ENCODE results near the gene RAD51B. TPM values are rescaled to one million over a fixed set of nuclear protein-coding genes. Genes with fewer than 3 reads are reported as not detected.

RAD51B gene
- total and polyA plus RNA-seq, 9 of the 15 experiments (the other 6 are each of a cell fraction or from before 2014, with no cell fraction given) = 8.5 to 17.3 (median 11.3) TPM

DNA sequence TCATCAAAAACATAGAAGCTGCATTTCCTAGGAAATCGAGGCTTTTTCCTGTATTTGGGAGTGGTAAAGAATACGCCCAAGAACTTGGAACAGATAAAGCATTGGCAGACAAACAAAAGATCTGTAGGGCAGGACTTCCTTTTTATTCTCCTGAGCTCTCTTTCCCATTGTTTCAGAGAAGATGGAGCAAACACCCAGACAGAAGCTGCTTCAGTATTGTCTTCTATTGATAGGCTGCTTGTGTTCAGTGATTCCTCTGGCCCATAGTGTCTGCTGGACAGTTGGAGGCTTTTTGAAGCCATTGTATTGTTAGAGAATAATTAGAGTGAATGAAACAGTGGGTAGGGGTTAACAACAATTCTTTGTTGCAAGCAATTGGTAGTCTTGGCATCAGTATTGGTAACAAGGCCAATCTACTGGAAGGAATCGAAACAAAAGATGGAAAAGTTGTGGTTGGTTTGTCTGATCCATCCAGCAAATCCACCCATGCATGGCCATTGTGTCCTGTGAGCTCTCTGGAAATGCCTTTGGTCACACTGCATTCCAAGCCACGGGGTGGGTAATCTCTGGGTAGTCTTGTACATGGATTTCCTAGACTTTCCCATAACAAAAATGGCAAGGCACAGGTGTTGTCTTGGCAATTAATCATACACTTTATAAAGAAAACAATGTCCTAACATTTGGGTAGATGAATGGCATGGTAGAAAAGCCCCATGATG is 424.8 kb downstream of the RAD51B start (continued):
- TF ChIP-seq, protein P1, sequence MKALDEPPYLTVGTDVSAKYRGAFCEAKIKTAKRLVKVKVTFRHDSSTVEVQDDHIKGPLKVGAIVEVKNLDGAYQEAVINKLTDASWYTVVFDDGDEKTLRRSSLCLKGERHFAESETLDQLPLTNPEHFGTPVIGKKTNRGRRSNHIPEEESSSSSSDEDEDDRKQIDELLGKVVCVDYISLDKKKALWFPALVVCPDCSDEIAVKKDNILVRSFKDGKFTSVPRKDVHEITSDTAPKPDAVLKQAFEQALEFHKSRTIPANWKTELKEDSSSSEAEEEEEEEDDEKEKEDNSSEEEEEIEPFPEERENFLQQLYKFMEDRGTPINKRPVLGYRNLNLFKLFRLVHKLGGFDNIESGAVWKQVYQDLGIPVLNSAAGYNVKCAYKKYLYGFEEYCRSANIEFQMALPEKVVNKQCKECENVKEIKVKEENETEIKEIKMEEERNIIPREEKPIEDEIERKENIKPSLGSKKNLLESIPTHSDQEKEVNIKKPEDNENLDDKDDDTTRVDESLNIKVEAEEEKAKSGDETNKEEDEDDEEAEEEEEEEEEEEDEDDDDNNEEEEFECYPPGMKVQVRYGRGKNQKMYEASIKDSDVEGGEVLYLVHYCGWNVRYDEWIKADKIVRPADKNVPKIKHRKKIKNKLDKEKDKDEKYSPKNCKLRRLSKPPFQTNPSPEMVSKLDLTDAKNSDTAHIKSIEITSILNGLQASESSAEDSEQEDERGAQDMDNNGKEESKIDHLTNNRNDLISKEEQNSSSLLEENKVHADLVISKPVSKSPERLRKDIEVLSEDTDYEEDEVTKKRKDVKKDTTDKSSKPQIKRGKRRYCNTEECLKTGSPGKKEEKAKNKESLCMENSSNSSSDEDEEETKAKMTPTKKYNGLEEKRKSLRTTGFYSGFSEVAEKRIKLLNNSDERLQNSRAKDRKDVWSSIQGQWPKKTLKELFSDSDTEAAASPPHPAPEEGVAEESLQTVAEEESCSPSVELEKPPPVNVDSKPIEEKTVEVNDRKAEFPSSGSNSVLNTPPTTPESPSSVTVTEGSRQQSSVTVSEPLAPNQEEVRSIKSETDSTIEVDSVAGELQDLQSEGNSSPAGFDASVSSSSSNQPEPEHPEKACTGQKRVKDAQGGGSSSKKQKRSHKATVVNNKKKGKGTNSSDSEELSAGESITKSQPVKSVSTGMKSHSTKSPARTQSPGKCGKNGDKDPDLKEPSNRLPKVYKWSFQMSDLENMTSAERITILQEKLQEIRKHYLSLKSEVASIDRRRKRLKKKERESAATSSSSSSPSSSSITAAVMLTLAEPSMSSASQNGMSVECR (CRISPR knock-in tag; IDR thresholded peaks at IDR 0.05) = no peak

DNA sequence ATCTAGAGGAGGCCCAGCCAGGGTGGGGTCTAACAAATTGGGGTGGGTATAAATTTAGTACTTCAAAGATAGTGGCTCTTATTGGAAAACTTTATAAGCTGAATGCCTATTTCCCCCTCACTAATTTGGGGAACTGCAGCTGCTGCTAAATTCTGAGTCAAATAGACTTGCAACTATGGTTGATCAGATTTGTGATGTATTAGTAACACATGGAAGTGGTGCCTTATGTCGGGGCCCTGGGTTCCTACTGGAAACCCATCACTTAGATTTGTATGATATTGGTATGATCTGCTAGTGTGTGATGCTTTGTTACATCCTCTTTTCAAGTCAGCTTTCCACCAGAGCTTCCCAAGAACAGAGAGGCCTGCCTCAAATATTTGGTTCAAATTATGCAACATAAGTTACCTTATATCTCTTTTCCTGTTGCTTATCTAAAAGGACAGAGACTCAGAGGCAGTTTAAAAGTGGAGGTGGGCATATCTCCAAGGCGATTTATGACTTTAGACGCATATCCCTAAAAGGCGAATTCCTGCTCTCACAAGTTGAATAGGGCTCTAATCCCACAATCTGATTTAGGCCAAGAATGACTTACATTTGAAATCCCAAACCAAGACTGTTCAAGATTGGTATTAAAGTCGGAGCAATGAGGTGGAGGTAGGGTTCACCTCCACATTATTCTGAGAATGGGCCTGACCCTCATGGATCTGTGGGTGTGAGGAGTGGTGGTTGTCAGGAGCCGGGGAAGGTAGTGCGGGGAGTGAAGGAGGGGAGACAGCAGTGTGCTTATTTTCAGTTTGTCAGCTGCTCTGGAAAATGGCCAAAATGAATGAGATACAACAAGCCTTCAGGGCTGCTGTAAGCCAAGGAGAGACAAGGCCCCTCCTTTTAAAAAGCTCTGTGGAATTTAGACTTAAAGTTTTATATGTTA is 425.8 kb downstream of the RAD51B start:
- Histone ChIP-seq H2AFZ (ENCODE audit: low read depth, low read length) (peak overlapping the region; percentile 69), H3K27me3 (ENCODE audit: control insufficient read depth in 2 of 2, insufficient read depth in 2 of 2, low read length in 2 of 2) (no peaks in the 10 kb centered on the region), H3K9me1 (ENCODE audit: control insufficient read depth, insufficient read depth, low read length) (no peaks in the 10 kb centered on the region), H3K9ac (ENCODE audit: insufficient read depth in 1 of 2, low read depth in 2 of 2, low read length in 2 of 2) (peak overlapping the region; percentile 40 to 43; a peak in 3 of 4 replicates), H3K9me3 (replicated peaks; ENCODE audit: control insufficient read depth, insufficient read depth, low read depth, low read length) (no peaks in the 10 kb centered on the region), H3K36me3 (ENCODE audit: control insufficient read depth, insufficient read depth, low read length) (no peaks in the 10 kb centered on the region), H4K20me1 (replicated peaks; ENCODE audit: control insufficient read depth, insufficient read depth, low read length) (no peaks in the 10 kb centered on the region), H3K4me1 (replicated peaks in 1 of 2; ENCODE audit: control insufficient read depth in 2 of 2, insufficient read depth in 2 of 2, low read length in 2 of 2) (peaks cover 0 to 38% of the 10 kb centered on the region in 2 experiments; a peak in 2 of 5 replicates), H3K4me2 (ENCODE audit: insufficient read depth, low read length) (peak overlapping the region; percentile 60), H3K79me2 (ENCODE audit: control insufficient read depth, insufficient read depth, low read length) (no peaks in the 10 kb centered on the region), H3K4me3 (no peak overlapping the region), H3K27ac (ENCODE audit: extremely low read depth, low read depth, low read length) (peak overlapping the region; percentile 53)
- ATAC-seq = peak; percentile 79
- POLR2A ChIA-PET = interaction anchor here (0.9 to 1.6 kb wide), 3 partner anchors 544 to 547 kb away, joined by 3 read pairs; no protein-coding TSS in a partner anchor
- in situ Hi-C loops (cut with MboI) (loop anchor here (10.0 kb wide), 2 partner anchors 301 to 579 kb away; no protein-coding TSS in a partner anchor), intact Hi-C loops (cut with micrococcal nuclease) (loop anchor here (5.0 to 10.0 kb wide), 3 partner anchors 161 to 303 kb away; no protein-coding TSS in a partner anchor)
- CTCF ChIA-PET (ENCODE audit: low intra/inter-chr PET ratio) = no interaction called here
- BruUV-seq (replicated peaks) = no TSS peak
- DNase-seq (ENCODE audit: extremely low read depth in 1 of 4, low spot score in 3 of 4) = peak; percentile 14 to 61 (median 26)
- peak; percentile 59 for FAIRE-seq
- WGBS (ENCODE audit: insufficient coverage, low coverage, missing lambda C conversion rate) = 8% methylated on average over 7 of the region's 7 CpGs
- TF ChIP-seq, protein P2, sequence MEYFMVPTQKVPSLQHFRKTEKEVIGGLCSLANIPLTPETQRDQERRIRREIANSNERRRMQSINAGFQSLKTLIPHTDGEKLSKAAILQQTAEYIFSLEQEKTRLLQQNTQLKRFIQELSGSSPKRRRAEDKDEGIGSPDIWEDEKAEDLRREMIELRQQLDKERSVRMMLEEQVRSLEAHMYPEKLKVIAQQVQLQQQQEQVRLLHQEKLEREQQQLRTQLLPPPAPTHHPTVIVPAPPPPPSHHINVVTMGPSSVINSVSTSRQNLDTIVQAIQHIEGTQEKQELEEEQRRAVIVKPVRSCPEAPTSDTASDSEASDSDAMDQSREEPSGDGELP (CRISPR knock-in tag; IDR thresholded peaks at IDR 0.05; ENCODE audit: borderline replicate concordance) = peak; percentile 47; the same call in 1 of the 2 replicates
- TF ChIP-seq EP300 (IDR thresholded peaks at IDR 0.05; ENCODE audit: low read length) (peak; percentile 37; the same call in 1 of the 2 replicates), ZNF764 (CRISPR knock-in tag; IDR thresholded peaks at IDR 0.05; ENCODE audit: low read depth) (no peak), POLR2G (IDR thresholded peaks at IDR 0.05; ENCODE audit: low read depth, low read length) (no peak), ZNF175 (CRISPR knock-in tag; IDR thresholded peaks at IDR 0.05; ENCODE audit: low read depth) (no peak), ZNF766 (CRISPR knock-in tag; conservative IDR thresholded peaks at IDR 0.05) (0 out of 2 replicates have a peak, but pooled peaks have one; percentile 40), RNF2 (IDR thresholded peaks at IDR 0.05) (no peak), KAT7 (CRISPR knock-in tag; IDR thresholded peaks at IDR 0.05; ENCODE audit: borderline replicate concordance) (no peak)
- TF ChIP-seq, protein P3, sequence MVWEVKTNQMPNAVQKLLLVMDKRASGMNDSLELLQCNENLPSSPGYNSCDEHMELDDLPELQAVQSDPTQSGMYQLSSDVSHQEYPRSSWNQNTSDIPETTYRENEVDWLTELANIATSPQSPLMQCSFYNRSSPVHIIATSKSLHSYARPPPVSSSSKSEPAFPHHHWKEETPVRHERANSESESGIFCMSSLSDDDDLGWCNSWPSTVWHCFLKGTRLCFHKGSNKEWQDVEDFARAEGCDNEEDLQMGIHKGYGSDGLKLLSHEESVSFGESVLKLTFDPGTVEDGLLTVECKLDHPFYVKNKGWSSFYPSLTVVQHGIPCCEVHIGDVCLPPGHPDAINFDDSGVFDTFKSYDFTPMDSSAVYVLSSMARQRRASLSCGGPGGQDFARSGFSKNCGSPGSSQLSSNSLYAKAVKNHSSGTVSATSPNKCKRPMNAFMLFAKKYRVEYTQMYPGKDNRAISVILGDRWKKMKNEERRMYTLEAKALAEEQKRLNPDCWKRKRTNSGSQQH (CRISPR knock-in tag; IDR thresholded peaks at IDR 0.05) = no peak

All from K562 (cell line).